Astrocyte of the spinal cord (primary cell): ENCODE results near the gene KIF13A.

Source experiments
- DNase-seq: peaks from one replicate; pipeline ENCODE4 v3.0.0; 2011; ENCODE audit warnings: low read depth, low spot score
- H3K4me3 ChIP-seq: 2 replicates; pipeline ENCODE4 v1.5.1; 2011; ENCODE audit warnings: low read depth, mild to moderate bottlenecking, low read length, moderate library complexity
- in situ Hi-C: cut with HindIII; loops from 2 replicates; pipeline ENCODE4 v1.10.0; 2017; ENCODE audit warnings: low sequenced_read_pairs
- TF ChIP-seq, protein P1 (sequence below): IDR thresholded peaks from 2 replicates; pipeline ENCODE4 v1.5.1; 2012; ENCODE audit warnings: low read depth, mild to moderate bottlenecking, low read length, inconsistent platforms

KIF13A gene

DNA sequence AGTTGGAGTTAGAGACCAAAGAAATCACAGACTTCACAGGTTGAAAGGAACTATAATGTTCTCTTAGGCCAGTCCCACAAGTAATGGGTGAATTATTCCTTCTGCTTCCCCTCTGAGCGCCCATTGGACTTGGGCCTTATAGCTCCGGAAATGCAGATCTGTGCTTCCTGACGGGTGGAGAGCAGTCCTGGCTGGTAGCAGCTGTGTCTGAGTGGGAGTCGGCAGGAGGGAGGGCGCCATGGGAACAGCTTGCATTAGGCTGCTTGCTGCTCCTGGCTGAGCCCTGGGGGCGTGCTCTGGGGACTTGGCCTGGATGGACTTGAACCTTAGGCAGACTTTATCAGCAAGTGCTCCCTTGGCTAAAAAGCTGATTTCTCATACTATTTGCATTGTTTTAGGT lies 262.4 kb downstream of the KIF13A start:
- no peak overlapping the region for H3K4me3 ChIP-seq
- TF ChIP-seq, protein P1, sequence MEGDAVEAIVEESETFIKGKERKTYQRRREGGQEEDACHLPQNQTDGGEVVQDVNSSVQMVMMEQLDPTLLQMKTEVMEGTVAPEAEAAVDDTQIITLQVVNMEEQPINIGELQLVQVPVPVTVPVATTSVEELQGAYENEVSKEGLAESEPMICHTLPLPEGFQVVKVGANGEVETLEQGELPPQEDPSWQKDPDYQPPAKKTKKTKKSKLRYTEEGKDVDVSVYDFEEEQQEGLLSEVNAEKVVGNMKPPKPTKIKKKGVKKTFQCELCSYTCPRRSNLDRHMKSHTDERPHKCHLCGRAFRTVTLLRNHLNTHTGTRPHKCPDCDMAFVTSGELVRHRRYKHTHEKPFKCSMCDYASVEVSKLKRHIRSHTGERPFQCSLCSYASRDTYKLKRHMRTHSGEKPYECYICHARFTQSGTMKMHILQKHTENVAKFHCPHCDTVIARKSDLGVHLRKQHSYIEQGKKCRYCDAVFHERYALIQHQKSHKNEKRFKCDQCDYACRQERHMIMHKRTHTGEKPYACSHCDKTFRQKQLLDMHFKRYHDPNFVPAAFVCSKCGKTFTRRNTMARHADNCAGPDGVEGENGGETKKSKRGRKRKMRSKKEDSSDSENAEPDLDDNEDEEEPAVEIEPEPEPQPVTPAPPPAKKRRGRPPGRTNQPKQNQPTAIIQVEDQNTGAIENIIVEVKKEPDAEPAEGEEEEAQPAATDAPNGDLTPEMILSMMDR, result no peak
- peak; percentile 32 for DNase-seq
- in situ Hi-C loops, result no loop called here

DNA sequence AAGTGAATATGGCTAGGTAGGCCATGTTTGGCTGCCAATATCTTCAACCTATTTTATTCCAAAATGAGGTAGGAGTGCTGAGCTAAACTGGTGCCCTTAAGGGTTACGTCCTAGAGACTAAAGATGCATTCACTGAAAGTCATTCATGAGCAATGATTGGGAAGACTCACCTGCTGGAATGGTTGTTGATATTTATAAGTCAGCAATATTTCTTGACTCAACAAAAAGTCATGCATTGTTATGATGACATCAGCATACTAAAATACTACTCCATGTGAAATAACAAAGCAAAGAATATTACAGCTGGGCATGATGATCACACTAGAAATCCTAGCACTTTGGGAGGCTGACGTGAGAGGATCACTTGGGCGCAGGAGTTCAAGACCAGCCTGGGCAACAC lies 263.1 kb downstream of the KIF13A start:
- in situ Hi-C loops, result no loop called here
- no peak overlapping the region for H3K4me3 ChIP-seq
- TF ChIP-seq, protein P1, result no peak
- no peak for DNase-seq

DNA sequence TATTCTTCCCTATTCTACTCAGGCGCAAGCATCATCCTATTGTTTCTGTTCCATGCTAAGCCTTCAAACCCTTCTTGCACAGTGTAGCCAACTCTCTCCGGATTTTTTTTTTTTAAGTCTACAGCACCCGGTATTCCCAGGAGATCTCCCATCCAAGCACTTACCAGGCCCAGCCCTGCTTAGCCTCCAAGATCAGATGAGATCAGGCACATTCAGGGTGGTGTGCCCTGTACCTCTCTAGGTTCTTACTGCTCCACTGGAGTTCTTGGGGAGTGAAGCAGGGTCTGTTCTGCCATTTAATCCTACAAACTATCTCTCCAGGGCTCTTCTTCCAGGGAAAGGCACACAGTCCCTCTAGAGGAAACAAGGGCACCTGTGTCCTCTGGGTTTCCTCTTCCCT lies 265.8 kb downstream of the KIF13A start:
- in situ Hi-C loops, result no loop called here
- no peak for DNase-seq
- TF ChIP-seq, protein P1, result no peak
- H3K4me3 ChIP-seq, result no peak overlapping the region

DNA sequence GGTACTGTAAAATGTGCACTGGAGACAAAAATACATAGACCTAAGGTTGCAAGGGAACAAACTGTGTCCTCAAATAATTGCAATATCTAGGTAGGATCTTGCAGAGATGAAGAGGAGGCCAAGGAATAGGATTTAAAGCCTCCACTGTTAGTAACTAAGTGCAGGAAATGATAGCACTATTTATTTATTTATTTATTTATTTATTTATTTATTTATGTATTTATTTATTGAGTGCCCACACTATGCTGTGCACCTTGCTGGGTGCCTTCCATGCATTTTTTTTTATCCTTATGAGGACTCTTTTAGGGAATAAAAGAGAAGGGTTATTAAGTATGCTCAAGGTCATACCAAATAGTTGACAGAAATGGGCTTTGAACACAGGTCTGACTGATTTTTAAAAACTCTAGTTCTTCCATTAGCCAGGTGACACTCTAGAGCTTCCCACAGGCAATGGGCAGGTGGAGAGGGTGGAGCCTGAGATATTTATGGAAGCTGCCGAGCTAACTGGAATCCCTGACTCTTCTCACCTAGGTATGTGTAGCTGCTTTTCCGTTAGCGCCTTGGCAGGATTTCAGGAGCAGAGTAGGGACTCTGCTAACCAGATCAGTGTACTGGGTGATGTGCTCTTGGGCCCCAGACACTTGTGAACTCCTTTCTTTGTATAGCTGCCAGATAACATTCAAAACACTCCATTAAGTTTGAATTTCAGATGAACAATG lies 268.0 kb downstream of the KIF13A start:
- DNase-seq, result no peak
- in situ Hi-C loops, result no loop called here
- H3K4me3 ChIP-seq, result no peak overlapping the region
- TF ChIP-seq, protein P1, result no peak

DNA sequence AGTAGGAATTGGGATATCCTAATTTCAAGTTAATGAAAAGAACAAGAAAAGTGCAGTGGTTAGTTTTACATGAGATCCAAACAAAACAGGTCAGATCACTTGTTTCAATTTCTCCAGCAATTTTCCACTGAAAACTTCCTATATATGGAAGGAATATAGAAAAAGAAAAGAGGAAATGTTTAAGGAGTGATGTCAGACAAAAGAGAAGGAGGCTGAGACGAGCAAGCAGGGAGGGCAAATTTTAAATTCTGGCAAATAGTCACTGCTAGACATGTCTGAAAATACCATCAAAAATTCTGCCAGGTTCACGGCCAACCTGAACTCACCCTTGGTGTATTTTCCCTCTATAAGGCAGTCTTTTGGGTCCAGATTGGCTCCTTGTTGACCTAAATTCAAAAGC lies 271.2 kb downstream of the KIF13A start:
- in situ Hi-C loops, result no loop called here
- no peak overlapping the region for H3K4me3 ChIP-seq
- DNase-seq, result no peak
- TF ChIP-seq, protein P1, result no peak

DNA sequence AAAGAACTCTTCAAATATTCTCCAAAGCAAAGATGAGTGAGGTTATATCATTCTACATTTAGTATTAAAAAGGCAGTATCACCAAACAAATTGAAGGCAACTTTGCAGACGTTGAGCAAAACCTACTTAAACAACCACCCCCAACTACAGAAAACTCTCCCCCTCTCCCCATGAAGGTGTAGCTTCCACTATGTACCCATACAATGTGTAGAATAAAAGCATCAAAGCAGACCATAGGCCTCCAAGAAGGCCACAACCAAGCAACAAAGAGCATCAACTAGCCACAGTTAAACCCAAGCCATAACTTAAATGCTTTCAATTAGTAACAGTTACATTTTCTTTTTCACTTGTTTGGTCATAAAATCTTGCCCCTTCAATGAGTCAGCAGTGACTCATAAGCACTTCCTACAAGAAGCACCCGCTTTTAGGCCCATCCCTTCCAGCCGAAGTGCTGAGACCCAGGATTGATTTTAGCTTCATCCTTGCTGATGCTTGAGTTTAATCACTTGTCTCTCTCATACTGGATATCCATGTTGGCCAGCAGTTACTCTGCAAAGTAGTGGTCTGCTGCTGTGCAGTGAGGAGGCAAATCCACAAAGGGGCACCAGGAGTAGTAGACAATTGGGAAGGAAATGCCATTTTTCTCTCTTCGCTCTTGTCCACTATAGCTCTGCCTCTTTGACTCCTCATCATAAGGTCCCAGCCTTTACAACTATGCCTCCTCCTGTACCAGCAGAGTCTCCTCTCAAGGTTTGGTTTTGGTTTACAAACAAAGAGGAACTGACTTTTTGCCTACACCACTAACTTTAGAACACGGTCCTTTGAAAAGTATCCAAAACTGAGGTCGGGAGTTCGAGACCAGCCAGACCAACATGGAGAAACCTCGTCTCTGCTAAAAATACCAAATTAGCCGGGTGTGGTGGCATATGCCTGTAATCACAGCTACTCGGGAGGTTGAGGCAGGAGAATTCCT lies 272.3 kb downstream of the KIF13A start:
- TF ChIP-seq, protein P1, result peak; percentile 3
- in situ Hi-C loops, result no loop called here
- peak; percentile 93 for DNase-seq
- no peak overlapping the region for H3K4me3 ChIP-seq
